H9 (cell line): Measurements from ENCODE around the gene PIP4K2A. TPM values are rescaled to one million over a fixed set of nuclear protein-coding genes. Genes with fewer than 3 reads are reported as not detected.

Source experiments
- DNase-seq: peaks from one replicate; pipeline ENCODE4 v3.0.0-alpha.2; 2017
- H2AFZ ChIP-seq: one replicate; pipeline ENCODE4 v1.6.1; 2013; ENCODE audit warnings: mild to moderate bottlenecking, low read length, control low read depth, moderate library complexity
- H2AK5ac ChIP-seq: 2 replicates; pipeline ENCODE4 v1.6.1; 2013; ENCODE audit warnings: low read length, control low read depth, mixed read lengths; ENCODE audit not compliant: insufficient read length
- H2BK120ac ChIP-seq: one replicate; pipeline ENCODE4 v1.6.1; 2013; ENCODE audit warnings: low read depth, mild to moderate bottlenecking, low read length, control low read depth, inconsistent platforms; ENCODE audit not compliant: poor library complexity, severe bottlenecking
- H2BK12ac ChIP-seq: 2 replicates; pipeline ENCODE4 v1.6.1; 2013; ENCODE audit warnings: low read length, control low read depth, mixed read lengths, low read depth; ENCODE audit not compliant: insufficient read length
- H2BK15ac ChIP-seq: 2 replicates; pipeline ENCODE4 v1.6.1; 2013; ENCODE audit warnings: low read depth, low read length, control low read depth
- H2BK20ac ChIP-seq: one replicate; pipeline ENCODE4 v1.6.1; 2013; ENCODE audit warnings: low read depth, mild to moderate bottlenecking, low read length, control low read depth, inconsistent platforms; ENCODE audit not compliant: poor library complexity, severe bottlenecking
- H2BK5ac ChIP-seq: 2 replicates; pipeline ENCODE4 v1.6.1; 2013; ENCODE audit warnings: low read length, control low read depth, mixed read lengths; ENCODE audit not compliant: insufficient read length
- H3K14ac ChIP-seq: 2 replicates; pipeline ENCODE4 v1.6.1; 2013; ENCODE audit warnings: low read length, control low read depth; ENCODE audit not compliant: insufficient read depth
- H3K18ac ChIP-seq: 2 replicates; pipeline ENCODE4 v1.6.1; 2013; ENCODE audit warnings: low read depth, mild to moderate bottlenecking, mixed read lengths, low read length, control low read depth; ENCODE audit not compliant: insufficient read length
- H3K23ac ChIP-seq: 2 replicates; pipeline ENCODE4 v1.6.1; 2013; ENCODE audit warnings: low read length, control low read depth, mixed read lengths, low read depth; ENCODE audit not compliant: insufficient read length
- H3K23me2 ChIP-seq: 2 replicates; pipeline ENCODE4 v1.6.1; 2013; ENCODE audit warnings: low read depth, mild to moderate bottlenecking, mixed read lengths, low read length, control low read depth; ENCODE audit not compliant: insufficient read length, poor library complexity, severe bottlenecking
- H3K27ac ChIP-seq: 2 replicates; pipeline ENCODE4 v1.5.1; 2013; ENCODE audit warnings: low read length, control low read depth, mixed read lengths, low read depth; ENCODE audit not compliant: insufficient read length
- H3K27me3 ChIP-seq: 2 replicates; pipeline ENCODE4 v1.6.1; 2013; ENCODE audit warnings: low read length, control low read depth, inconsistent platforms; ENCODE audit not compliant: insufficient read depth
- H3K4ac ChIP-seq: 2 replicates; pipeline ENCODE4 v1.6.1; 2013; ENCODE audit warnings: low read depth, mild to moderate bottlenecking, control low read depth, inconsistent platforms, low read length, moderate library complexity
- H3K4me1 ChIP-seq: 2 replicates; pipeline ENCODE4 v1.6.1; 2013; ENCODE audit warnings: low read length, control low read depth, inconsistent platforms; ENCODE audit not compliant: insufficient read depth
- H3K4me2 ChIP-seq: 2 replicates; pipeline ENCODE4 v1.6.1; 2013; ENCODE audit warnings: low read length, control low read depth, mixed read lengths; ENCODE audit not compliant: insufficient read length, insufficient read depth
- H3K56ac ChIP-seq: 2 replicates; pipeline ENCODE4 v1.6.1; 2013; ENCODE audit warnings: low read depth, mild to moderate bottlenecking, mixed read lengths, low read length, control low read depth; ENCODE audit not compliant: insufficient read length
- H3K79me1 ChIP-seq: 2 replicates; pipeline ENCODE4 v1.6.1; 2013; ENCODE audit warnings: low read depth, mild to moderate bottlenecking, moderate library complexity, low read length, control low read depth, inconsistent platforms; ENCODE audit not compliant: insufficient read depth, poor library complexity, severe bottlenecking
- H3K79me2 ChIP-seq: 2 replicates; pipeline ENCODE4 v1.6.1; 2013; ENCODE audit warnings: low read length, control low read depth, inconsistent platforms; ENCODE audit not compliant: insufficient read depth
- H3K9ac ChIP-seq: 2 replicates; pipeline ENCODE4 v1.6.1; 2013; ENCODE audit warnings: low read length, control low read depth, mixed read lengths; ENCODE audit not compliant: insufficient read length; ENCODE audit errors: extremely low read depth
- H3K9me3 ChIP-seq: one replicate; pipeline ENCODE4 v1.6.1; 2013; ENCODE audit warnings: low read depth, low read length, inconsistent platforms; ENCODE audit not compliant: control insufficient read depth
- H3T11ph ChIP-seq: one replicate; pipeline ENCODE4 v1.6.1; 2013; ENCODE audit warnings: mild to moderate bottlenecking, low read length, control low read depth, inconsistent platforms
- H4K20me1 ChIP-seq: one replicate; pipeline ENCODE4 v1.6.1; 2013; ENCODE audit not compliant: control insufficient read depth, insufficient read length, insufficient read depth
- H4K5ac ChIP-seq: 2 replicates; pipeline ENCODE4 v1.6.1; 2013; ENCODE audit warnings: low read depth, mild to moderate bottlenecking, mixed read lengths, low read length, control low read depth; ENCODE audit not compliant: insufficient read length
- H4K8ac ChIP-seq: replicated peaks from 2 replicates; pipeline ENCODE4 v1.6.1; 2013; ENCODE audit warnings: low read length, control low read depth, mixed read lengths, low read depth; ENCODE audit not compliant: insufficient read length
- H4K91ac ChIP-seq: 2 replicates; pipeline ENCODE4 v1.6.1; 2013; ENCODE audit warnings: low read depth, mild to moderate bottlenecking, moderate library complexity, mixed read lengths, low read length, control low read depth; ENCODE audit not compliant: insufficient read length
- H3K27ac Mint-ChIP-seq, 3 experiments: 2 replicates in 2 of 3; 3 replicates in 1 of 3; pipeline ENCODE4 v1.8.0; 2020 to 2021; ENCODE audit warnings: mixed read lengths in 3 of 3, mild to moderate bottlenecking in 1 of 3, moderate library complexity in 1 of 3
- H3K27me3 Mint-ChIP-seq: 2 replicates; pipeline ENCODE4 v1.8.0; 2021; ENCODE audit warnings: low read depth, mild to moderate bottlenecking, moderate library complexity, mixed read lengths
- H3K36me3 Mint-ChIP-seq, 3 experiments: 2 replicates in 2 of 3; 3 replicates in 1 of 3; pipeline ENCODE4 v1.8.0; 2020 to 2021; ENCODE audit warnings: low read depth in 3 of 3, mixed read lengths in 3 of 3; ENCODE audit not compliant: insufficient read depth in 1 of 3
- H3K4me1 Mint-ChIP-seq, 2 experiments: 2 replicates each; pipeline ENCODE4 v1.8.0; 2020; ENCODE audit warnings: mixed read lengths in 2 of 2
- H3K4me3 Mint-ChIP-seq, 2 experiments: 2 replicates in 1 of 2; 3 replicates in 1 of 2; pipeline ENCODE4 v1.8.0; 2020 to 2021; ENCODE audit warnings: mild to moderate bottlenecking in 2 of 2, mixed read lengths in 2 of 2, moderate library complexity in 1 of 2
- H3K9me3 Mint-ChIP-seq, 2 experiments: 2 replicates in 1 of 2; 3 replicates in 1 of 2; pipeline ENCODE4 v1.8.0; 2020; ENCODE audit warnings: mild to moderate bottlenecking in 2 of 2, mixed read lengths in 2 of 2, moderate library complexity in 1 of 2
- WGBS: extraction: QIAGEN DNeasy Blood & Tissue Kit; methylation state at CpG from one replicate; pipeline ENCODE4 v1.1.7; 2013; ENCODE audit warnings: missing lambda C conversion rate, low lambda C conversion rate, mixed read lengths; ENCODE audit not compliant: insufficient read length; ENCODE audit errors: extremely low coverage; 5-methylcytosine and 5-hydroxymethylcytosine counted together
- total RNA-seq: library from RNA; stranded (reverse); gene quantifications from 2 replicates; pipeline ENCODE4 v1.2.1, GENCODE V29; 2021
- TF ChIP-seq, protein P1 (sequence below): fragments of 200-600 bp; sonication (generic); conservative IDR thresholded peaks from 3 replicates; pipeline ENCODE4 v1.8.0; 2021; ENCODE audit warnings: antibody characterized with exemption, mild to moderate bottlenecking

The PIP4K2A gene
- total RNA-seq, 1 experiment from 2014 or later = 33.6 TPM

- Histone ChIP-seq H4K8ac (no peak overlapping the region), H3K56ac (no peak overlapping the region), H4K91ac (no peak overlapping the region), H2BK20ac (no peak overlapping the region), H3K27me3 (no peaks in the 10 kb centered on the region), H3K9ac (no peak overlapping the region), H2BK12ac (no peak overlapping the region), H3K14ac (no peak overlapping the region), H3K4me1 (no peaks in the 10 kb centered on the region), H2AK5ac (no peak overlapping the region), H4K20me1 (no peaks in the 10 kb centered on the region), H3K4me2 (no peak overlapping the region), H2BK15ac (no peak overlapping the region), H3K23ac (no peak overlapping the region), H3K23me2 (no peaks in the 10 kb centered on the region), H3K18ac (no peak overlapping the region), H2BK120ac (no peak overlapping the region), H3K9me3 (no peaks in the 10 kb centered on the region), H3K4ac (no peak overlapping the region), H3T11ph (no peak overlapping the region), H2BK5ac (no peak overlapping the region), H3K79me2 (no peaks in the 10 kb centered on the region), H4K5ac (no peak overlapping the region), H3K79me1 (no peaks in the 10 kb centered on the region), H3K27ac (no peak overlapping the region), H2AFZ (no peak overlapping the region)
- Mint-ChIP-seq H3K36me3 (no peaks in the 10 kb centered on the region; a peak in 1 of 7 replicates), H3K4me3 (no peak overlapping the region), H3K27me3 (peaks cover 21% of the 10 kb centered on the region), H3K9me3 (no peaks in the 10 kb centered on the region), H3K4me1 (no peaks in the 10 kb centered on the region), H3K27ac (no peak overlapping the region)
- TF ChIP-seq, protein P1, sequence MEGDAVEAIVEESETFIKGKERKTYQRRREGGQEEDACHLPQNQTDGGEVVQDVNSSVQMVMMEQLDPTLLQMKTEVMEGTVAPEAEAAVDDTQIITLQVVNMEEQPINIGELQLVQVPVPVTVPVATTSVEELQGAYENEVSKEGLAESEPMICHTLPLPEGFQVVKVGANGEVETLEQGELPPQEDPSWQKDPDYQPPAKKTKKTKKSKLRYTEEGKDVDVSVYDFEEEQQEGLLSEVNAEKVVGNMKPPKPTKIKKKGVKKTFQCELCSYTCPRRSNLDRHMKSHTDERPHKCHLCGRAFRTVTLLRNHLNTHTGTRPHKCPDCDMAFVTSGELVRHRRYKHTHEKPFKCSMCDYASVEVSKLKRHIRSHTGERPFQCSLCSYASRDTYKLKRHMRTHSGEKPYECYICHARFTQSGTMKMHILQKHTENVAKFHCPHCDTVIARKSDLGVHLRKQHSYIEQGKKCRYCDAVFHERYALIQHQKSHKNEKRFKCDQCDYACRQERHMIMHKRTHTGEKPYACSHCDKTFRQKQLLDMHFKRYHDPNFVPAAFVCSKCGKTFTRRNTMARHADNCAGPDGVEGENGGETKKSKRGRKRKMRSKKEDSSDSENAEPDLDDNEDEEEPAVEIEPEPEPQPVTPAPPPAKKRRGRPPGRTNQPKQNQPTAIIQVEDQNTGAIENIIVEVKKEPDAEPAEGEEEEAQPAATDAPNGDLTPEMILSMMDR = no peak
- no peak for DNase-seq
- WGBS = no CpG with 5 or more reads among the region's 3 CpGs
These were observed 224.4 kb downstream of the PIP4K2A start for GRCh38 chr10:22489975-22490374.
